ENCODE data around the gene MXI1.

DNA sequence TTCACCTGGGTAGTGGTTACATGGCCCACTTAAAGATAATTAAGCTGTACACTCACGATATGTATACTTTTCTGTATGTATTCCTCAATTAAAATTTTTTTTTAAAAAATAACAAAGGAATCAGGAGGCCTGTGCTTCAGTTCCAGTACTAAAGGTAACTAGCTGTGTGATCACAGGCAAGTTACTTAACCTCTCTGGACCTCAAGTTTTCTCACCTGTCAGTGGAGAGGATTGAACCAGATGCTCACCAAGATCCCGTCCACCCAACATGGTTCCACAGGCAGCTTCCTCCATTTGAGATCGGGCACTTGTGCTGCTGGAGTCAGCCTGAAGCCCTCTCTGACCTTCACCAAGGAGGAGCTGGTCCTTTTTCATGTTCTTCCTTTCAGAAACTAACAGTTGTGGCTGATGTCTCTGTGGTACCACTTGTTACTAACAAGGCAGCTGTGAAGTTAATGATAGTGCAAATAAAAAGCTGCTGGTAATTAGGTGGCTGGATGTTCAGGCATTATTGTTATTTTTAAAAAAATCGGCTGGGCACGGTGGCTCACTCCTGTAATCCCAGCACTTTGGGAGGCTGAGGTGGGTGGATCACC lies 126.8 kb downstream of the MXI1 start:
- TF ChIP-seq, protein P1, sequence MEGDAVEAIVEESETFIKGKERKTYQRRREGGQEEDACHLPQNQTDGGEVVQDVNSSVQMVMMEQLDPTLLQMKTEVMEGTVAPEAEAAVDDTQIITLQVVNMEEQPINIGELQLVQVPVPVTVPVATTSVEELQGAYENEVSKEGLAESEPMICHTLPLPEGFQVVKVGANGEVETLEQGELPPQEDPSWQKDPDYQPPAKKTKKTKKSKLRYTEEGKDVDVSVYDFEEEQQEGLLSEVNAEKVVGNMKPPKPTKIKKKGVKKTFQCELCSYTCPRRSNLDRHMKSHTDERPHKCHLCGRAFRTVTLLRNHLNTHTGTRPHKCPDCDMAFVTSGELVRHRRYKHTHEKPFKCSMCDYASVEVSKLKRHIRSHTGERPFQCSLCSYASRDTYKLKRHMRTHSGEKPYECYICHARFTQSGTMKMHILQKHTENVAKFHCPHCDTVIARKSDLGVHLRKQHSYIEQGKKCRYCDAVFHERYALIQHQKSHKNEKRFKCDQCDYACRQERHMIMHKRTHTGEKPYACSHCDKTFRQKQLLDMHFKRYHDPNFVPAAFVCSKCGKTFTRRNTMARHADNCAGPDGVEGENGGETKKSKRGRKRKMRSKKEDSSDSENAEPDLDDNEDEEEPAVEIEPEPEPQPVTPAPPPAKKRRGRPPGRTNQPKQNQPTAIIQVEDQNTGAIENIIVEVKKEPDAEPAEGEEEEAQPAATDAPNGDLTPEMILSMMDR (IDR thresholded peaks at IDR 0.05; ENCODE audit: low read depth, low read length, missing input control) = no peak
- no peak for TF ChIP-seq RAD21 (IDR thresholded peaks at IDR 0.05)
- TF ChIP-seq TAF1 (conservative IDR thresholded peaks at IDR 0.05) = no peak
